Stimulated activated effector memory CD8-positive, alpha-beta T cell treated with anti-CD3 and anti-CD28 coated beads, Interleukin-12 subunit alpha, Interleukin-12 subunit beta, amount 100 ng/mL, for 72 hours (primary cell): ENCODE measurements around the gene HS6ST3.

Experiments
- ATAC-seq: fragments of 150-1000 bp; cut with Tn5 transposase; 2 replicates; pipeline ENCODE4 v1.10.0; 2021
- DNase-seq, 2 donors: peaks; one replicate each; pipeline ENCODE4 v3.0.0; 2021 to 2022; ENCODE audit warnings: low spot score in 2 of 2
- H3K27ac Mint-ChIP-seq: one replicate; pipeline ENCODE4 v1.8.0; 2022; ENCODE audit warnings: mild to moderate bottlenecking, mixed read lengths
- H3K36me3 Mint-ChIP-seq: one replicate; pipeline ENCODE4 v1.8.0; 2022; ENCODE audit warnings: mild to moderate bottlenecking, mixed read lengths
- H3K4me1 Mint-ChIP-seq: one replicate; pipeline ENCODE4 v1.8.0; 2022; ENCODE audit warnings: mixed read lengths
- H3K4me3 Mint-ChIP-seq: one replicate; pipeline ENCODE4 v1.8.0; 2022; ENCODE audit warnings: mild to moderate bottlenecking, mixed read lengths
- H3K9me3 Mint-ChIP-seq: one replicate; pipeline ENCODE4 v1.8.0; 2022; ENCODE audit warnings: mixed read lengths

HS6ST3 gene

DNA sequence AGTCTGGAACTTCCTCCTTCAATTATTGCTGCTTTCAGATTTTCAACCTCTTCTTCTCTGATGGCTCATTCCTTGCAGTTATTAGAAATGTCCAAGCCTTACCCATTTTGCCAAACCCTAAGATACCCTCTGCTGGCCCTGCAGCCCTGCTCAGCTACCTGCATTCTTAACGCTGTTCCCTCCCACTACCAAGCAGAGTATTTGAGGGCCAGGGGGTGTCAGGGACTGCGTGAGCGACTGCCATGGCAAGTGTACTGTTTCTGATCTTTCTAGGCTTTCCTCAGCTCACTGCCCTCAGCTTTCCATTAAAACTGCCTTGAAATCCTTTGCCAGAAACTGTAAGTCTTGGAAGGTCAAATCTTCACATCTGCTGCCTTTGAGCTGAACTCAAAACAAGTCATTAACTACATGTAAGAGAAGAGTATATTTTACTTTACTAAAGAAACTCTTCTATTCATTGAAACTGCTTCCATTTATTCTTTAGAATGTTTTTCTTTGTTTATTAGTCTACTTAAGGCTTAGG lies 41.0 kb downstream of the HS6ST3 start:
- H3K4me3 Mint-ChIP-seq = no peak overlapping the region
- ATAC-seq = no peak
- H3K36me3 Mint-ChIP-seq = no peaks in the 10 kb centered on the region
- peaks cover 14% of the 10 kb centered on the region for H3K9me3 Mint-ChIP-seq
- DNase-seq = no peak
- H3K27ac Mint-ChIP-seq = no peak overlapping the region
- no peaks in the 10 kb centered on the region for H3K4me1 Mint-ChIP-seq

DNA sequence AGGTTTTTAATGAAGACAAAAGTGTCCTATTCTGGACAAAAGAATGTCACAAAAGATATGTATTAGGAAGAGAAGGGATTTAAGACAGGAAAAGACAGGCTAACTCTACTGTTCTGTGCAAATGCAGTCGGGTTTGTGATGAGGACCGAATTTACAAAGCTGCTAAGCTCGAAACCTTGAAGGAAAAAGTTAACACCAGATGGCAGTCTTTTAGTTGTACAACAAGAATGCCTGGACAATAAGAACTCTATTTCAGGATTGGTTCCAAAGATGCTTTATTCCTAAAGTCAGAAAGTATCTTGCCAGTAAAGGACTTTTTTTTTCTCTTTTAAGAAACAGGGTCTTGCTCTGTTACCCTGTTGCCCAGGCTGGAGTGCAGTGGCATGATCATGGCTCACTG lies 51.1 kb downstream of the HS6ST3 start:
- Mint-ChIP-seq H3K9me3 (peaks cover 4% of the 10 kb centered on the region), H3K36me3 (no peaks in the 10 kb centered on the region), H3K4me1 (no peaks in the 10 kb centered on the region), H3K4me3 (no peak overlapping the region), H3K27ac (no peak overlapping the region)
- DNase-seq = no peak
- ATAC-seq = no peak

DNA sequence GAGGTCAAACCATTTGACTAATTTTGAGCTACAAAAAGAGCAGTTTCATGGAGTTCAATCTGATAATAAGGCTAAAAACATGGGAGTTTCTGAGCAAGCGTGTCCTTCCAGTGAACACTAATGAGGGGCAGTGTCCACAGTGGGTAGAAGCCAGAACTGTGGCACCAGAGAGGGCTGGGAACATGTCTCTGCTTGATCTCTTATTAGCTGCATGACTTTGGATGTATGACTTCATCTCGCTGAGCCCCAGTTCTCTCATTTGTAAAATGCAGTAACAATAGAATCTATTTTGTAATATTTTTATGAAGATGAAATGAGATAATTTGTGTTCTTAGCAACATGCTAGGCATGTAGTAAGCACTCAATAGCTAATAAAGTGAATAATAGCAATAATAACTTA lies 69.8 kb downstream of the HS6ST3 start:
- no peaks in the 10 kb centered on the region for H3K36me3 Mint-ChIP-seq
- peaks cover 13% of the 10 kb centered on the region for H3K9me3 Mint-ChIP-seq
- no peak overlapping the region for H3K27ac Mint-ChIP-seq
- ATAC-seq = no peak
- H3K4me1 Mint-ChIP-seq = no peaks in the 10 kb centered on the region
- no peak overlapping the region for H3K4me3 Mint-ChIP-seq
- DNase-seq = no peak

DNA sequence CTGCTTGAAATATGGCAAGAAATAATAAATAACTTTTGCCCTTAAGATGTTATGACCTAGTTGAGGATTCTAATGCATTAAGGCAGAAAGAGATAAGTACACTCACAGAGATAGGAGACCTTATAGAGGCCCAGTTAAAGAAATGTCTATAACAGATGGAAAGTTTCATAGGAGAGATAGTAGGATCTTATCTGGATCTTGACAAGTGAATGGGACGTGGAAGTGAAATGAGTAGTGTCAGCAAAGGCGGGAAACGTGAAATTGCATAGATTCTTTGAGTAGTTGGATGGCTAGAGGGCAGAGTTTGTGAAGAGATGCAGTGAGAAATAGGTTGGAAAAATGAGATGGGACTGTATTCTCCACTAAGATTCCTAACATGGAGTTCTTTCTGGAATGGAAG lies 71.2 kb downstream of the HS6ST3 start:
- H3K36me3 Mint-ChIP-seq = no peaks in the 10 kb centered on the region
- no peak overlapping the region for H3K4me3 Mint-ChIP-seq
- no peak for ATAC-seq

DNA sequence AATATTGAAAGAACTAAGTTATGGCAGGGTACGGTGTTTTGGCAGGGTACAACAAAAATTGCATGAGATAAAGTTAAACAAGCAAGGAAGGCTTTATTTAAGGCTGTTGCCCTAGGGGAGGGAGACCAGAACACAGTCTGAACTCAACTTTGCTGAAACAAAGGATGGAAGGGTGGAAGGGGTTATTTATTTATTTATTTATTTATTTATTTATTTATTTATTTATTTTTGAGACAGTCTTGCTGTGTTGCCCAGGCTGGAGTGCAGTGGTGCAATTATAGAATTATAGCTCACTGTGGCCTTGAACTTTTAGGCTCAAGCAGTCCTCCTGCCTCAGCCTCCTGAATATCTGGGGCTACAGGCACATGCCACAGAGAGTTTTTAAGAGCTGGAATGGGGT lies 75.9 kb downstream of the HS6ST3 start:
- no peak for ATAC-seq
- H3K4me3 Mint-ChIP-seq = no peak overlapping the region
- H3K27ac Mint-ChIP-seq = no peak overlapping the region

More for the DNA sequence above, 71.2 kb downstream of the HS6ST3 start:
- DNase-seq = no peak
- Mint-ChIP-seq H3K27ac (no peak overlapping the region), H3K4me1 (no peaks in the 10 kb centered on the region), H3K9me3 (peaks cover 13% of the 10 kb centered on the region)

DNA sequence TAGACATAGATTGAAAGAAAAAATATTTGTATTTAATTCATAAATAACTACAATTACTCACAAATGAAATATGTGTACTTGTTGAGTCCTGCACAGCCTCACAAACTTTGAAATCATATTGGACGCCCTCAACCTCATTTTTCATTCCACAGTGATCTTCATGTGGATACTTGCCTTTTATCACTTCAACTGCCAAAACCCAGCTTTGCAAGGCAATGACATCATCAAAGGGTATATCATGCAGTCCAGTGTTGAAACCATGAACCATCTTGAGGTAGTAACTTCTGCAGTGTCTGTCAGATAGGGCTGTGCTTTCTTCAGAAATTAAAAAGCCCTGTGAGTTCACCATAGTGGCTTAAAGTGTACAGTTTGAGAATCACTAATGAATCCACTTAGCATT lies 82.2 kb downstream of the HS6ST3 start:
- ATAC-seq = no peak
- Mint-ChIP-seq H3K36me3 (no peaks in the 10 kb centered on the region), H3K4me3 (no peak overlapping the region), H3K9me3 (peaks cover 2% of the 10 kb centered on the region), H3K27ac (no peak overlapping the region), H3K4me1 (no peaks in the 10 kb centered on the region)
- DNase-seq = no peak

More for the DNA sequence above, 75.9 kb downstream of the HS6ST3 start:
- DNase-seq = no peak
- Mint-ChIP-seq H3K4me1 (no peaks in the 10 kb centered on the region), H3K36me3 (no peaks in the 10 kb centered on the region), H3K9me3 (peaks cover 5% of the 10 kb centered on the region)

DNA sequence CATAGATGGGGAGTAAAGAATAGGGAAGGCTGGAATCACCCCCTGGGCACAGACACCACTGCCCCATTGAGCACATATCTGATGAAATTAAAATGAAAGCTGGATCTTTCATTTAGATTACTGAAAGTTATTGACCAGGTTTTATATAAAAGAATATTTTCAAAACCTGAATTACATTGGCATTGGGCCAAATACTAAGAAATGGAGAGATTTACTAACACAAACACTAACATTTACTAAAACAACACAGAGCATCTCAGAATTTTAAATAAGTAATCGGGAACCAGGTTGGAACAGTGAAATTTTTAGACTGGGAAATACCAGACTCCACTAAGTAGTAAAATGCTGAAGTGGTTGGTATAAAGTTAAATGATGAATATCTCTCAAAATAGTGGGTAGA lies 88.9 kb downstream of the HS6ST3 start:
- no peaks in the 10 kb centered on the region for H3K4me1 Mint-ChIP-seq
- no peaks in the 10 kb centered on the region for H3K36me3 Mint-ChIP-seq
- H3K4me3 Mint-ChIP-seq = no peak overlapping the region
- ATAC-seq (no peak), DNase-seq (no peak)
- H3K27ac Mint-ChIP-seq = no peak overlapping the region
- H3K9me3 Mint-ChIP-seq = peaks cover 6% of the 10 kb centered on the region

DNA sequence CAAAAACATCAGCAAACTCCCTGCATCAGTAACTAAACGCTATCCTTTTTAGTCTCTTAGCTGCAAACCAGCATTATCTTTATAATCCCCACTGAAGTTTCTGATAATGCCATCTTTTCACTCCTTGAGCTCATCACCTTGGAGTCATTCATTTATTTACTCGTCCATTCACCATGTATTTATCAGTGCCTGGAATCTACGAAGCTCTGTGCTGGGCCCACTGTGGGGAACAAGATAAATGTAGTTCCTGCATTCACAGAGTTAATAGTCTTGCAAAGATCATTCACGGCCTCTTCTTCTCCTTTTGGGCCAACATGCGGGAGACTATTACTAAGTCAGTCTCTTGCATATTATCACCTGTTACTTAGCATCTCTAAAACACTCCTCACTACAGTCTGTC lies 89.4 kb downstream of the HS6ST3 start:
- ATAC-seq = no peak
- DNase-seq = no peak
- H3K36me3 Mint-ChIP-seq = no peaks in the 10 kb centered on the region
- peaks cover 8% of the 10 kb centered on the region for H3K9me3 Mint-ChIP-seq
- no peak overlapping the region for H3K4me3 Mint-ChIP-seq
- no peaks in the 10 kb centered on the region for H3K4me1 Mint-ChIP-seq
- H3K27ac Mint-ChIP-seq = no peak overlapping the region

DNA sequence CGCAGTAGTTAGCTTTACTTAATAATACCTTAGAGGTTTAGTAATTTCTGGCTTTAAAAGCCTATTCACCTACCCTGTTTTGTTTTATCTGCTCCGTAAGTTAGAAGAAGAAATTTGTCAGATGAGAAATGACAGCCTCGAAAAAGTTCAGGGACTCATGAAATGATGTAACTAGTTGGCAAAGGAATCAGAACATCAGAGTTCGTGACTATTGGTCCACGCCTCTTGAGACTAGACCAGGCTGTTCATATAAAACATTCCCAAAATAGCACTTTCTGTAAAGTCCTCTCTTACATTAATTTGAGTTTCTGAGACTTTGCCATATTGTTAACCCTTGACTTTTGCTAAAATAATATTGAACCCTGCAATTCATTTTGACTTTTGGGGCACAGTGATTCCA lies 92.0 kb downstream of the HS6ST3 start:
- ATAC-seq = no peak
- no peaks in the 10 kb centered on the region for H3K4me1 Mint-ChIP-seq
- DNase-seq = no peak
- no peak overlapping the region for H3K4me3 Mint-ChIP-seq
- H3K27ac Mint-ChIP-seq = no peak overlapping the region
- H3K36me3 Mint-ChIP-seq = no peaks in the 10 kb centered on the region
- peaks cover 11% of the 10 kb centered on the region for H3K9me3 Mint-ChIP-seq

DNA sequence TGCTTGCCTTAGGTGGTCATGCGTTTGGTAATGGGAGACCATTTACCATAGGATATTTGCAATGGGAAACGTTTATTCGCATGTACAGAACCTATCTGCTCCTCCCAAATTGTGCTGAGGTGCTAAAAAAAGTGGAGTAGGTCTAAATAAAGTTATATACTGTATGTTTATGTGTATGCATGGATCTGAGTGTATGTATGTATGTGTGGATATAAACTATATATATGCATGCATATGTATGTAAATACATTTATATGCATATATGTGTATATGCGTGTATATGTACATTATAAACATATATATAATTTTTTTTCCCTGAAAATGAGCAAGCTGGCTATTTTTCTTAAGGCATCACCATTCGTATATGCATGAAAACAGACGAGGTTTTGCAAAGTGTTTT lies 95.9 kb downstream of the HS6ST3 start:
- no peak overlapping the region for H3K27ac Mint-ChIP-seq
- no peak overlapping the region for H3K4me3 Mint-ChIP-seq
- DNase-seq (no peak), ATAC-seq (no peak)
- no peaks in the 10 kb centered on the region for H3K36me3 Mint-ChIP-seq
- H3K4me1 Mint-ChIP-seq = no peaks in the 10 kb centered on the region
- H3K9me3 Mint-ChIP-seq = peaks cover 13% of the 10 kb centered on the region

DNA sequence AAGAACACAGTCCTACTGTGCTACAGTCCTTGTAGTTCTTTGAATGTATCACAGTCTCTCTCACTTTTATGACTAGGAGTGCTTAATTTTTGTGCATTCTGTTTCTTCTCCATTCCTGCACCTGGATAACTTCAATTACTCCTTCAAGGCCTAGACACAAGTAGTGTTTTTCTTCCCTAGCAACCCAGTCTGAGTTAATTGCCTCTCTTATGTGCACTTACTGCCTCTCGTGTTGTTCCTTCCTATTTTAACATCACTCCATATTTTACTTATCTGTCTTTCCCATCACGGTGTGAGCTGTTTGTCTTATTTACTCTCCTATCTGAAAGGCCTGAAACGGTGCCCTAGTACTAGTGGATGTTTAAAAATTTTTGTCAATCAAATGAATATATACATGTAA lies 101.5 kb downstream of the HS6ST3 start:
- Mint-ChIP-seq H3K9me3 (peaks cover 13% of the 10 kb centered on the region), H3K4me3 (no peak overlapping the region), H3K36me3 (no peaks in the 10 kb centered on the region), H3K27ac (no peak overlapping the region), H3K4me1 (no peaks in the 10 kb centered on the region)
- DNase-seq = no peak
- ATAC-seq = no peak

DNA sequence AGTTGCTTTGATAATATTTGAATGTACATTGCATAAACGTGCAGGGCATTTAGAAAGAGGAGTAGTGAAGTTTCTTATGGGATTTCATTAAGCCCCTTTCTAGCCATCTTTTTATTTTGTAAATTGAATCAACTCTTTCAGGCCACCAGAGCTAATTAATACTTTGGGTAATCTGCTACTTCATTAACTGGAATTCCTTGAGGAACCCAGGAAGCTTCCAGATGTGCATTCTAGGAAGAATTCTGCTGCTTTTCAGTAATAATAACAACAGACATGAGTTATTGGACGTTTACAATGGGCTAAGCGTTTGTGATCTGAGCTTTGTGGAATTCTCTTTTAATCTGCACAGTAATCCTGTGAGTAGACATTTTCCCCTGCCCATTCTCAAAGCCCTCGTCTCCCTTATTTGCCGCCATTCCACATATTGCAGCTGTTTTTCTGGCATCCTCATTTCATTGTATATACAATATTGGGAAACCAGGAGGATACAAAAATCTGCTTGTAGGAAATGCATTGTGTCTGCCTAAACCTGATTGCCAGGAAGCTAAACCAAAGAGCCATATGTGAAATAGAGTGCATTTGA lies 103.9 kb downstream of the HS6ST3 start:
- no peak overlapping the region for H3K4me3 Mint-ChIP-seq
- no peak for DNase-seq
- H3K9me3 Mint-ChIP-seq = peaks cover 13% of the 10 kb centered on the region
- H3K27ac Mint-ChIP-seq = no peak overlapping the region
- no peaks in the 10 kb centered on the region for H3K4me1 Mint-ChIP-seq
- ATAC-seq = no peak
- no peaks in the 10 kb centered on the region for H3K36me3 Mint-ChIP-seq

DNA sequence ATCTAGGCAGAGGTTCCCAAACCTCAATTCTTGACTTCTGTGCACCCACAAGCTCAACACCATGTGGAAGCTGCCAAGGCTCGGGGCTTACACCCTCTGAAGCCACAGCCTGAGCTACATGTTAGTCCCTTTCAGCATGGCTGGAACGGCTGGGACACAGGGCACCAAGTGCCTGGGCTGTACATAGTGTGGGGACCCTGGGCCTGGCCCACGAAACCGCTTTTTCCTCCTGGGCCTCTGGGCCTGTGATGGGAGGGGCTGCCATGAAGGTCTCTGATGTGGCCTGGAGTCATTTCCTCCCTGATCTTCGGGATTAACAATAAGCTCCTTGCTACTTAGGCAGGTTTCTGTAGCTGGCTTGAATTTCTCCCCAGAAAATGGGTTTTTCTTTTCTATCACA lies 108.1 kb downstream of the HS6ST3 start:
- Mint-ChIP-seq H3K4me3 (no peak overlapping the region), H3K36me3 (no peaks in the 10 kb centered on the region), H3K9me3 (peaks cover 10% of the 10 kb centered on the region), H3K4me1 (no peaks in the 10 kb centered on the region), H3K27ac (no peak overlapping the region)
- ATAC-seq (no peak), DNase-seq (no peak)

DNA sequence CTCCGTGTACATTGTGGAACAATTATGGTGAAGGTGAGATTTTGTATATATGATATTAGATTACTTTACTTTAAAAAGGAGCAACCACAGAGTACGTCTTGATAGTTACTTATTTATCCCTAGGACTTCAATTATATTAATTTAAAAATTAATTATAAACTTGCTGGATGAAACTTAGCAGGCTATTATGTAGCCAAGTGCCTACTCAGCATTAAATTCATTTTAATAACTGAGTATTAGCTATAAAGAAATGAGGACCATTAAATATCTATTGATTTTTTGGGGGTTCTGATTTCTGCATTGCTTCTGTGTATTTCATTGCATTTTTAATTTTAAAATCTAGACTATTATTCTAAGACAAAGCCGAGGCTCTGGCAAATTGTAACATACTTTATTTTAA lies 109.4 kb downstream of the HS6ST3 start:
- no peak for DNase-seq
- peaks cover 14% of the 10 kb centered on the region for H3K9me3 Mint-ChIP-seq

DNA sequence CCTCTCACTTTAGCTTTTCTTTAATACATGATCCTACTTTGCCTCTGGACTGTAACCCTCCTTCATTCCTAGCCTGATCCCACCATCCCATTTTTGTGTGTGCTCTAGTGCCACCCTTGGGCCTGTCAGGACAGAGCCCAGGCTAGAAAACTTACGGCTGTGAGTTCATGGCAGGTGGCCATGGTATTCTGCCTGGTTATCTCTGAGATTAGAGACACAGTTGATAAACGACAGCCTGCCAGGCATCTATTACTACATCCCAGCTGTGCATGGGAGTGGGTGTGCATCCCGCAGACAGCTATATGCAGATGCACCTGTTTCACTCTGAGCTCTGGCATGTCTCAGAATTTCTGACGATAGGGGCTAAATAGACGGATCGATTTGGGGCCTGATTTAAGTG lies 110.9 kb downstream of the HS6ST3 start:
- Mint-ChIP-seq H3K9me3 (peaks cover 20% of the 10 kb centered on the region), H3K36me3 (no peaks in the 10 kb centered on the region), H3K27ac (no peak overlapping the region), H3K4me1 (no peaks in the 10 kb centered on the region), H3K4me3 (no peak overlapping the region)
- ATAC-seq = no peak
- DNase-seq = no peak

More for the DNA sequence above, 109.4 kb downstream of the HS6ST3 start:
- no peaks in the 10 kb centered on the region for H3K4me1 Mint-ChIP-seq
- no peak overlapping the region for H3K4me3 Mint-ChIP-seq
- ATAC-seq = no peak
- H3K36me3 Mint-ChIP-seq = no peaks in the 10 kb centered on the region
- no peak overlapping the region for H3K27ac Mint-ChIP-seq

DNA sequence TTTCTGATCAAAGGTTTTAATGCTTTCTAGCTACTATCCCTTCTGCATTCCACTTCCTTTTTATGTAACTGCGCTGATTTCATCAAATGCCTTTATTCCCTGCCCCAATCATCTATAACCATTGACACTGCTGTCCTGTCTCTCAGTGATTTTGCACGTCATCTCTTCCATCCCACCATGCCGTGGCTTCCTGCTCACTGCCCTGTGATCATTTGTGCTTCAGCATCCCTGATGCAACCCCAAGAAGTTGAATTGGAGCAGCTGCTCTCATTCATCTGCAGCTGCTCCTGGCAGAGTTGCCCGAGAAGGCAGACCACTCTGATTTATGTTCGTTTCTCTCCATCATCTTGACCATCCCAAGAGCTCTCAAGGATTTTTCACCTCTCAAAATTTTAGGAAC lies 112.4 kb downstream of the HS6ST3 start:
- ATAC-seq = no peak
- Mint-ChIP-seq H3K9me3 (peaks cover 21% of the 10 kb centered on the region), H3K4me3 (no peak overlapping the region), H3K36me3 (no peaks in the 10 kb centered on the region), H3K27ac (no peak overlapping the region), H3K4me1 (no peaks in the 10 kb centered on the region)
- no peak for DNase-seq

DNA sequence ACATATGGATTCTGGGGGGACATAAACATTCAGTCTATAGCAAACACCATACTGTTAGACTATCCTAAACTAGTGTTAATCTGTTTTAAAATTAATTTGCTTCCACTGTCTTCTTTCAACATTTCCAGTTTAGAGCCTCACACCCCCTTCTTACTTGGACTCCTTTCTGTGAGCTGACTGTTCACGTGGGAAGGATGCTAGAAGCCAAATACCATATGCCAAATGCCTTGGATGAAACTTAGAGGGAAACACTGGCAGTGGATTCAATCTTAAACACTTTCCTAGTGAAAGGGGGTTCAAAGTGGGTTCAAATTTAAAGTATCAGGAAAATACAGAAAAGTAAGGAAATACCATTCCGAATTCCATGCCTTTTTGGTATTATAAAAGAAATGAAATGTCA lies 113.6 kb downstream of the HS6ST3 start:
- Mint-ChIP-seq H3K27ac (no peak overlapping the region), H3K4me1 (no peaks in the 10 kb centered on the region), H3K9me3 (peaks cover 21% of the 10 kb centered on the region), H3K36me3 (no peaks in the 10 kb centered on the region), H3K4me3 (no peak overlapping the region)
- no peak for ATAC-seq
- DNase-seq = no peak
